CD4-positive, alpha-beta T cell treated with Interleukin-4 for 4 hours (primary cell): ENCODE measurements around the gene P2RY4.
"Not testable (repeated sequence)": the region's sequence is repeated elsewhere in the genome, so short reads cannot be mapped to it uniquely, and the experiment has no call there.

Source experiments
- DNase-seq: peaks from one replicate; pipeline ENCODE4 v3.0.0-alpha.2; 2020

P2RY4 gene

DNA sequence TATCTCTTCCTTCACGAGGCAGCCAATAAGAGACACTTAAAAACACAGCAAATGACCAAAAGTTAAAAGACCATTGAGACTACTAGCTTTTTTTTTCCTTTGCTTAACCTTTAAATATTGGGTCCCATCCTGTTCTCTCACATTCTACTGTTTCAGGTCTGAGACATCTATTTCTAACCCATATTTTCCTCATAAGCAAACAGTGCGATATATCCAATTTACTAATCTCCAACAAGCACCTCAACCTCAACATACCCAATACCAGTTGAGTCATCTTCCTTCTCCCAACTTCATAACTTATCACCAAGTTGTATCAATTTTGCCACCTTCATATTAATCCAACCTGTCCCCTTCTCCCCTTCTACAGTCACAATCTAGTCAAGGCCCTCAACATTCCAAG is 18.5 kb downstream of the P2RY4 start:
- DNase-seq = no peak

DNA sequence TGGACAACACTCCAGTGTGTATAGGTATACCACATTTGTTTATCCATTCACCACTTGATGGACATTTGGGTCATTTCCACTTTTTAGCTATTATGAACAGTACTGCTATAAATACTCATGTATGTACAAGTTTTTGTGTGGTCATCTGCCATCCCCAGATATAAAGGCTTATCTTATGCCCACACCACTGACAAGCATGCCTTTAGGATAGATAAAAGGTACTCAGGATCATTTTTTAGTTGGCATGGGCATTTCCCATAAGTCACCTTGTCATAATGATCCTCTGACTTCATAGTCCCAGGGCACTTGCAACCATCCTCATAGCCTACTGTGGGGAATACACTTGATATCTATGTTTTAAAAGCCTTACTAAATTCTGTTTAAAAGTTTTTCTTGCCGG is 19.3 kb downstream of the P2RY4 start:
- DNase-seq = no peak

DNA sequence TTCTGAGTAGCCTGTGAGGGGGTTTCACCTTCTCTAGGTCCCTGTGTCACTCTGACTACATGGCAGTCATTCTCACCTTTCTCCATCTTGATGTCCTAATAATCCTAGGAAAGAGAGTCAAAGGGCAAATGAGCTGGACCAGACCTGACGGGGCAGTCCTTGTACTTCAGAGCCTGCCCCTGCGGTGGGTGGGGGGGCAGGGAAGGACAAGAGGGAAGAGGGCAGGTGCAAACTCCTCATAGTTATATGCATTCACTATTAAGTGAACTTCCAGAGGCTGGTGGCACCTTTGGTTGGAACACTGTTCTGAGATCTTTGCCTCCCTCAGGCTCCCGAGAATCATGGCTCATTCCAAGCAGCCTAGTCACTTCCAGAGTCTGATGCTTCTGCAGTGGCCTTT is 25.6 kb downstream of the P2RY4 start, which contains the start of gene AWAT1:
Gene AWAT1, plus strand, starts transcription at position 301 of the 400 bp plus-strand sequence. Its CDS starts 41 bp downstream, at position 342.
- no peak for DNase-seq

DNA sequence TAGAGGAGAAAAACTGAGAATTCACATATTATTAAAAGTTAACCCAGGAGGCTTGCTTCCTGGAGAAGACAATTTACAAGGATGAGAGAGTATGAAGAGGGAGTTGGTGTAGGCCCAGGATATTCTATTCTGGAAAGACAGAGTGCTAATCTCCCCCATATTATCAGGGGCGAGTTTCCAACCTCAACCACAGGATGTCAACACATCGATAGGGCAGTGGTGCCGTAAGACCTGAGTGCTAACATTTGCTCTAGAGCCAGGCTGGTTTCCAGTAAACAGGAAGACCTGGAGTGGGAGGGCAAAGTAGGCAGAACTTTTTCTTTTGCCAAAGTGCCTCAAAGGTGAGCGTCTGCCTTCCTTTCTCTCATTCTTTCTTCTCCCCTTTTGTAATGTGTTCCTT is 28.3 kb downstream of the P2RY4 start:
- no peak for DNase-seq

DNA sequence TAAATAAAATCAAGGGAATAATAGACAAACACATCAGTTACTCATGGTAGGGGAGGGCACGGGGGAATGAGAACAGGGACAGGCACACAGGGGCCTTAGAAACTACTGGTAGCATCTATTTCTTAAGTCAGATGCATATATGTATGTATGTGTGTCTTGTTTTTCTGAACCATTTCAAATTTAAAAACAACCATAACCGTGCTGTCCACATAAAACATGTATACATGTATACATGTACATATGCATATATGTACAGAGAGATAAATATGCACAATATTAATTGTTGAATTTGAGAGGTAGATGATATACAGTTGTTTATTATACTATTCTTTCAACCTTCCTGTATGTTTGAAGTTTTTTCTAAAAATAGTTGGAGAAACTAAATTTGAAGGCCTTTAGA is 33.3 kb downstream of the P2RY4 start:
- no peak for DNase-seq

DNA sequence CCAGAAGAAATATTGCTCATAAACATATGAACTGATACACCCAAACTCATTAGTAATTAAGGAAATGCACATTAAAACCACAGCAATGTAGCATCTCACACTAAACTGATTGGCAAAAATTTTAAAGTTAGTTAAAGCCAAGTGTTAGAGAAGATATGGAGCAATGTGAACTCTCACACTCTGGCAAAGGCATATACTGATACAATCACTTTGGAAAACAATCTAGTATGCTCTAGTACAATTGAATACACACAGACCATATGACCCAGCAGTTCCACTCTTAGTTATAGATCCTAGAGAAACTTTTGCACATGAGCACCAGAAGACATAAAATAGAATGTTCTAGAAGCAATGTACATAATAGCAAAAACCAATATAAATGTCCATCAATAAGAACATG is 34.0 kb downstream of the P2RY4 start:
- no peak for DNase-seq

DNA sequence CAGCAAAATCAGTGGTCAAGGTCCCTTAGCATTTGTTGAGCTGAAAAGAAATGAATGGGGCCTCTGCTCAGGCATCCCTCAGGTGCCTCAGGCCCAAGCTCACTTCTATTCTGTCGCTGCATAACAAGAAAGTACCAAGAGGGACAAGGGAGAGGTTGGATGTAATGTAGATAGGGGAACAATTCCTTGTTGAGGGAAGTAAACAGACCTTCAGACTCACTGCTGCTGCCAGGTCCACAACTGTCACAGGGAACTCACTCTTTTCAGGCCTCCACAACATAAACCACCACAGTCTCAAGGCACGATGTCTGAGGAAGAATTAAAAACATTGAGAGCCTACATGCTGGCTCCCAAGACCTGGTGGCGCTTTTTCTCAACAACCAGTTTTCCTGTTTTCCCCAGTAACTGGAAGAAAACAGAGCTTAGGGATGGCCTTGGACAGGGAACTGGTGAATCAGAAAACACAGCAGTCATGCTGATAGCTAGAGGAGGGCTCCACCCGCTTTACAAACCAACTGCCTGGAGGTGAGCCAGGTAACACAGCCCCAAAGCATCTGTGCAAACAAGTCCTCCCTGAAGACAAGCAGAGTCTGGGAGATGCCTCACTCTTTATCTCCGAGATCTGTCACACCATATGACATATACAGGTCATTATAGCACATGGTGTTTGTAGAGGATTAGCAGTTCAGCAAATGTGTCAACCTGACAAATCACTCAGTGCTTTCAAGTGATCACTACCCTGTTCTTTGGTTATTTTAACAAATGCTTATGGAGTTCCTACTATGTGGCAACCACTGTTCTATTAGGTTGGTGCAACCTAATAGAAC is 39.9 kb downstream of the P2RY4 start:
- DNase-seq = no peak

DNA sequence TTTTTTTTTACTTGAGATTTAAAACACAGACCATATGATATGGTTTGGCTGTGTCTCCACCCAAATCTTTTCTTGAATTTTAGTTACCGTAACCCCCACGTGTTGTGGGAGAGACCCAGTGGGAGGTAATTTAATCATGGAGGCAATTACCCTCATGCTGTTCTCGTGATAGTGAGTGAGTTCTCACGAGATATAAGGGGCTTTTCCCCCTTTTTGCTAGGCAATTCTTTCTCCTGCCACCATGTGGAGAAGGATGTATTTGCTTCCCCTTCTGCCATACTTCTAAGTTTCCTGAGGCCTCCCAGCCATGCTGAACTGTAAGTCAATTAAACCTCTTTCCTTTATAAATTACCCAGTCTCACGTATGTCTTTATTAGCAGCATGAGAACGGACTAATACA is 50.4 kb downstream of the P2RY4 start:
- DNase-seq = not testable (repeated sequence)

DNA sequence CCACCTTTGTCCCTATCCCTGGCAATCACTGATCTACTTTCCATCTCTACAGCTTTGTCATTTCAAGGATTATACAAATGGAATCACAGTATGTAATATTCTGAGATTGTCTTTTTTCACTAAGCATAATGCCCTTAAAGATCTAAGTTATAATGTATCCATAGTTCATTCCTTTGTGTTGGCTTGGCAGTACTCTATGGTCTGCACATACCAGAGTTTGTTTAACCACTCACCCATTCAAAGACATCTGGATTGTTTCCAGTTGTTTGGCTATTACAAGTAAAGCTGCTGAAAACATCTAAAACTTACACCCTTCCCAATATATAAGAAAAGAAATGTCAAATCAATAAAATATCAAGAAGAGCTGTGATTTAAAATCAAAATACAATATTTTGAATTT is 51.5 kb downstream of the P2RY4 start:
- DNase-seq = no peak
